LHCN-M2 (cell line): ENCODE measurements around the gene OVAAL. TPM values are rescaled to one million over a fixed set of nuclear protein-coding genes. Genes with fewer than 3 reads are reported as not detected.

Experiments used
- DNase-seq: peaks from one replicate; pipeline ENCODE4 v3.0.0-alpha.2; 2012; ENCODE audit warnings: low read depth
- total RNA-seq: library from RNA; depleted of rRNA; stranded (reverse); fragments of >200 nt; gene quantifications from 2 replicates; pipeline ENCODE4 v1.2.3, GENCODE V29; 2014

The OVAAL gene
- total RNA-seq, 1 experiment from 2014 or later, result 0.11 TPM

GRCh38 chr1:180571060-180571831 is 12.5 kb downstream of the OVAAL start:
- peak; percentile 46 for DNase-seq

GRCh38 chr1:180571832-180572636 is 13.3 kb downstream of the OVAAL start:
- peak; percentile 30 for DNase-seq

GRCh38 chr1:180572760-180573159 is 14.0 kb downstream of the OVAAL start:
- DNase-seq, result no peak

GRCh38 chr1:180574031-180574713 is 15.4 kb downstream of the OVAAL start:
- no peak for DNase-seq

- DNase-seq, result no peak
Observed at GRCh38 chr1:180577361-180577760, 18.6 kb downstream of the OVAAL start.

GRCh38 chr1:180579961-180580611 is 21.3 kb downstream of the OVAAL start:
- peak; percentile 50 for DNase-seq

GRCh38 chr1:180581635-180582039 is 22.9 kb downstream of the OVAAL start:
- DNase-seq, result peak; percentile 23

- no peak for DNase-seq
Observed at GRCh38 chr1:180584869-180585268, 26.1 kb downstream of the OVAAL start.

GRCh38 chr1:180585994-180586359 is 27.2 kb downstream of the OVAAL start:
- no peak for DNase-seq

GRCh38 chr1:180586671-180587155 is 27.9 kb downstream of the OVAAL start:
- DNase-seq, result peak; percentile 51

GRCh38 chr1:180588121-180588520 is 29.4 kb downstream of the OVAAL start:
- no peak for DNase-seq

- no peak for DNase-seq
Observed at GRCh38 chr1:180590889-180591288, 32.1 kb downstream of the OVAAL start.

- DNase-seq, result no peak
Observed at GRCh38 chr1:180593382-180593781, 34.6 kb downstream of the OVAAL start.

GRCh38 chr1:180594723-180595122 is 36.0 kb downstream of the OVAAL start:
- no peak for DNase-seq

GRCh38 chr1:180595966-180596365 is 37.2 kb downstream of the OVAAL start:
- DNase-seq, result no peak

- DNase-seq, result no peak
Observed at GRCh38 chr1:180597520-180597919, 38.8 kb downstream of the OVAAL start.

GRCh38 chr1:180598333-180598974 is 39.7 kb downstream of the OVAAL start:
- DNase-seq, result no peak

- no peak for DNase-seq
Observed at GRCh38 chr1:180600343-180600742, 41.6 kb downstream of the OVAAL start.

- no peak for DNase-seq
Observed at GRCh38 chr1:180601512-180601911, 42.7 kb downstream of the OVAAL start.

- DNase-seq, result no peak
Observed at GRCh38 chr1:180603223-180603849, 44.6 kb downstream of the OVAAL start.

- DNase-seq, result no peak
Observed at GRCh38 chr1:180603850-180604226, 45.1 kb downstream of the OVAAL start.
